ENCODE data around the gene SMYD3. TPM values are rescaled to one million over a fixed set of nuclear protein-coding genes. Genes with fewer than 3 reads are reported as not detected.
A peak's percentile ranks its signal among the peaks of the same experiment; 100 is the strongest.

SMYD3 gene
- total and polyA plus RNA-seq, 9 of the 15 experiments (the other 6 are each of a cell fraction or from before 2014, with no cell fraction given) = 128 to 440 (median 197) TPM

GRCh38 chr1:246113555-246114095 lies 393.5 kb downstream of the SMYD3 start (continued):
- TF ChIP-seq POLR3A (IDR thresholded peaks at IDR 0.05; ENCODE audit: borderline replicate concordance, extremely low read depth, insufficient read depth, insufficient read length) = no peak
- no peak for TF ChIP-seq ZNF263 (CRISPR knock-in tag; IDR thresholded peaks at IDR 0.05; ENCODE audit: borderline replicate concordance)
- peak in 1 of 2 experiments; percentile 42; a peak in 1 of 4 replicates for TF ChIP-seq TEAD1 (CRISPR knock-in tag; IDR thresholded peaks at IDR 0.05)
- no peak for TF ChIP-seq ZNF12 (CRISPR knock-in tag; IDR thresholded peaks at IDR 0.05)
- TF ChIP-seq HLTF (IDR thresholded peaks at IDR 0.05) = no peak
- no peak for TF ChIP-seq TOE1 (IDR thresholded peaks at IDR 0.05; ENCODE audit: borderline replicate concordance)
- TF ChIP-seq TOE1 (CRISPR knock-in tag; IDR thresholded peaks at IDR 0.05; ENCODE audit: borderline replicate concordance, low read depth) = no peak
- 0 out of 2 replicates have a peak, but pooled peaks have one; percentile 10 for TF ChIP-seq RAD51 (IDR thresholded peaks at IDR 0.05; ENCODE audit: borderline replicate concordance, low read depth)
- no peak for TF ChIP-seq CEBPB (tag; IDR thresholded peaks at IDR 0.05)
- TF ChIP-seq HNRNPL (IDR thresholded peaks at IDR 0.05; ENCODE audit: low read depth, low read length) = no peak
- TF ChIP-seq ZNF830 (CRISPR knock-in tag; IDR thresholded peaks at IDR 0.05) = no peak
- TF ChIP-seq ZNF174 (CRISPR knock-in tag; IDR thresholded peaks at IDR 0.05) = no peak
- no peak for TF ChIP-seq KLF10 (CRISPR knock-in tag; IDR thresholded peaks at IDR 0.05)
- TF ChIP-seq ZFP36 (IDR thresholded peaks at IDR 0.05; ENCODE audit: low read depth, low read length, partially characterized antibody) = no peak
- TF ChIP-seq SIN3A (IDR thresholded peaks at IDR 0.05; ENCODE audit: borderline replicate concordance in 2 of 2, control insufficient read depth in 1 of 2, low read depth in 2 of 2, low read length in 2 of 2) = no peak
- TF ChIP-seq GABPB2 (CRISPR knock-in tag; conservative IDR thresholded peaks at IDR 0.05) = no peak
- TF ChIP-seq ZSCAN29 (IDR thresholded peaks at IDR 0.05) = no peak
- 0 out of 2 replicates have a peak, but pooled peaks have one; percentile 26 for TF ChIP-seq BCOR (IDR thresholded peaks at IDR 0.05)
- no peak for TF ChIP-seq HCFC1 (IDR thresholded peaks at IDR 0.05; ENCODE audit: low read depth, low read length)
- TF ChIP-seq, protein P1, sequence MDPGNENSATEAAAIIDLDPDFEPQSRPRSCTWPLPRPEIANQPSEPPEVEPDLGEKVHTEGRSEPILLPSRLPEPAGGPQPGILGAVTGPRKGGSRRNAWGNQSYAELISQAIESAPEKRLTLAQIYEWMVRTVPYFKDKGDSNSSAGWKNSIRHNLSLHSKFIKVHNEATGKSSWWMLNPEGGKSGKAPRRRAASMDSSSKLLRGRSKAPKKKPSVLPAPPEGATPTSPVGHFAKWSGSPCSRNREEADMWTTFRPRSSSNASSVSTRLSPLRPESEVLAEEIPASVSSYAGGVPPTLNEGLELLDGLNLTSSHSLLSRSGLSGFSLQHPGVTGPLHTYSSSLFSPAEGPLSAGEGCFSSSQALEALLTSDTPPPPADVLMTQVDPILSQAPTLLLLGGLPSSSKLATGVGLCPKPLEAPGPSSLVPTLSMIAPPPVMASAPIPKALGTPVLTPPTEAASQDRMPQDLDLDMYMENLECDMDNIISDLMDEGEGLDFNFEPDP (CRISPR knock-in tag; IDR thresholded peaks at IDR 0.05) = no peak
- 0 out of 2 replicates have a peak, but pooled peaks have one; percentile 50 for TF ChIP-seq ZNF212 (CRISPR knock-in tag; IDR thresholded peaks at IDR 0.05)
- TF ChIP-seq CREB5 (CRISPR knock-in tag; IDR thresholded peaks at IDR 0.05) = no peak
- no peak for TF ChIP-seq NONO (IDR thresholded peaks at IDR 0.05; ENCODE audit: low read depth in 2 of 2, low read length in 1 of 2)
- TF ChIP-seq, protein P2, sequence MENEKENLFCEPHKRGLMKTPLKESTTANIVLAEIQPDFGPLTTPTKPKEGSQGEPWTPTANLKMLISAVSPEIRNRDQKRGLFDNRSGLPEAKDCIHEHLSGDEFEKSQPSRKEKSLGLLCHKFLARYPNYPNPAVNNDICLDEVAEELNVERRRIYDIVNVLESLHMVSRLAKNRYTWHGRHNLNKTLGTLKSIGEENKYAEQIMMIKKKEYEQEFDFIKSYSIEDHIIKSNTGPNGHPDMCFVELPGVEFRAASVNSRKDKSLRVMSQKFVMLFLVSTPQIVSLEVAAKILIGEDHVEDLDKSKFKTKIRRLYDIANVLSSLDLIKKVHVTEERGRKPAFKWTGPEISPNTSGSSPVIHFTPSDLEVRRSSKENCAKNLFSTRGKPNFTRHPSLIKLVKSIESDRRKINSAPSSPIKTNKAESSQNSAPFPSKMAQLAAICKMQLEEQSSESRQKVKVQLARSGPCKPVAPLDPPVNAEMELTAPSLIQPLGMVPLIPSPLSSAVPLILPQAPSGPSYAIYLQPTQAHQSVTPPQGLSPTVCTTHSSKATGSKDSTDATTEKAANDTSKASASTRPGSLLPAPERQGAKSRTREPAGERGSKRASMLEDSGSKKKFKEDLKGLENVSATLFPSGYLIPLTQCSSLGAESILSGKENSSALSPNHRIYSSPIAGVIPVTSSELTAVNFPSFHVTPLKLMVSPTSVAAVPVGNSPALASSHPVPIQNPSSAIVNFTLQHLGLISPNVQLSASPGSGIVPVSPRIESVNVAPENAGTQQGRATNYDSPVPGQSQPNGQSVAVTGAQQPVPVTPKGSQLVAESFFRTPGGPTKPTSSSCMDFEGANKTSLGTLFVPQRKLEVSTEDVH (IDR thresholded peaks at IDR 0.05; ENCODE audit: low read depth, partially characterized antibody) = no peak
- TF ChIP-seq ZNF589 (CRISPR knock-in tag; IDR thresholded peaks at IDR 0.05; ENCODE audit: low read depth) = peak; percentile 88

Data from K562 (cell line).